ENCODE data around the gene ERCC6L2.

DNA sequence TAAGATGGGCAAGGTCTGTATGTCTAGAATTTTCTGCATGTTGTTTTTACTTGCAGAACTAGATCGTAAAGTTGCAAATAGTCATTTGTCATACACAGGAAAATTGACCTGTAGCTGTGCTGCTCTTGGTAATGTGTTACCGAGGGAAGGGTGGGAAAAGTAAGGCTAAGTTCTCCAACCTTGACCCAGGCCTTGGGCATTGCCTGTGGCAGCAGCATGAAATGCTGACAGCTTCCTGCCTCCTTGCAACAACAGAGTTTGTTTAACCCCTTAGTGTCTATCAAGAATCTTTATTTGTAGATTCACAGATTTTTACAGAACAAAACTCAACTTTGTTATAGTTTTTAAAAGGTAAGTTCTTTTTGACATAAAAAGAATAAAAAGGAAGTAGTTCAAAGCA, 48.3 kb downstream of the ERCC6L2 start:
- TF ChIP-seq FOS (IDR thresholded peaks at IDR 0.05; ENCODE audit: borderline replicate concordance, insufficient read depth, low read length) (no peak), EZH2 (IDR thresholded peaks at IDR 0.05; ENCODE audit: borderline replicate concordance, low read depth, low read length, severe bottlenecking) (no peak), POLR2A (IDR thresholded peaks at IDR 0.05; ENCODE audit: low read depth, low read length) (no peak)
- TF ChIP-seq, protein P1, sequence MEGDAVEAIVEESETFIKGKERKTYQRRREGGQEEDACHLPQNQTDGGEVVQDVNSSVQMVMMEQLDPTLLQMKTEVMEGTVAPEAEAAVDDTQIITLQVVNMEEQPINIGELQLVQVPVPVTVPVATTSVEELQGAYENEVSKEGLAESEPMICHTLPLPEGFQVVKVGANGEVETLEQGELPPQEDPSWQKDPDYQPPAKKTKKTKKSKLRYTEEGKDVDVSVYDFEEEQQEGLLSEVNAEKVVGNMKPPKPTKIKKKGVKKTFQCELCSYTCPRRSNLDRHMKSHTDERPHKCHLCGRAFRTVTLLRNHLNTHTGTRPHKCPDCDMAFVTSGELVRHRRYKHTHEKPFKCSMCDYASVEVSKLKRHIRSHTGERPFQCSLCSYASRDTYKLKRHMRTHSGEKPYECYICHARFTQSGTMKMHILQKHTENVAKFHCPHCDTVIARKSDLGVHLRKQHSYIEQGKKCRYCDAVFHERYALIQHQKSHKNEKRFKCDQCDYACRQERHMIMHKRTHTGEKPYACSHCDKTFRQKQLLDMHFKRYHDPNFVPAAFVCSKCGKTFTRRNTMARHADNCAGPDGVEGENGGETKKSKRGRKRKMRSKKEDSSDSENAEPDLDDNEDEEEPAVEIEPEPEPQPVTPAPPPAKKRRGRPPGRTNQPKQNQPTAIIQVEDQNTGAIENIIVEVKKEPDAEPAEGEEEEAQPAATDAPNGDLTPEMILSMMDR (IDR thresholded peaks at IDR 0.05; ENCODE audit: extremely low read depth in 1 of 2, insufficient read depth in 1 of 2, low read depth in 1 of 2, low read length in 2 of 2): no peak
